Activated CD8-positive, alpha-beta T cell treated with anti-CD3 and anti-CD28 coated beads for 36 hours (primary cell): ENCODE data around the gene CCDC171. TPM values are rescaled to one million over a fixed set of nuclear protein-coding genes. Genes with fewer than 3 reads are reported as not detected.
"Not testable (repeated sequence)": the region's sequence is repeated elsewhere in the genome, so short reads cannot be mapped to it uniquely, and the experiment has no call there.

Experiments
- ATAC-seq: fragments of 200-7000 bp; cut with Tn5 transposase; one replicate; pipeline ENCODE4 v1.10.0; 2021; ENCODE audit warnings: mild to moderate bottlenecking, moderate library complexity
- CTCF ChIA-PET: fragments of 350-600 bp; sonication (Branson Sonifier 250); formaldehyde crosslinking; loops from one replicate; lab custom pipeline; 2021; ENCODE audit warnings: antibody characterized with exemption; lab: Charles Lee
- POLR2A ChIA-PET: fragments of 350-600 bp; sonication (Branson Sonifier 250); formaldehyde crosslinking; loops from one replicate; lab custom pipeline; 2021; ENCODE audit warnings: antibody characterized with exemption; lab: Charles Lee
- DNase-seq: peaks from one replicate; pipeline ENCODE4 v3.0.0-alpha.2; 2020
- H3K27ac Mint-ChIP-seq: one replicate; pipeline ENCODE4 v1.8.0; 2021; ENCODE audit warnings: mild to moderate bottlenecking, mixed read lengths
- H3K27me3 Mint-ChIP-seq: one replicate; pipeline ENCODE4 v1.8.0; 2021; ENCODE audit warnings: mixed read lengths
- H3K36me3 Mint-ChIP-seq: one replicate; pipeline ENCODE4 v1.8.0; 2021; ENCODE audit warnings: low read depth, mixed read lengths
- H3K4me1 Mint-ChIP-seq: one replicate; pipeline ENCODE4 v1.8.0; 2021; ENCODE audit warnings: low read depth, mixed read lengths
- H3K4me3 Mint-ChIP-seq: one replicate; pipeline ENCODE4 v1.8.0; 2021; ENCODE audit warnings: mild to moderate bottlenecking, moderate library complexity, mixed read lengths
- H3K9me3 Mint-ChIP-seq: one replicate; pipeline ENCODE4 v1.8.0; 2021; ENCODE audit warnings: mixed read lengths
- intact Hi-C: fragments of 100-400 bp; cut with micrococcal nuclease; formaldehyde crosslinking; loops from one replicate; pipeline ENCODE4 v1.10.0; 2022
- total RNA-seq, 2 experiments: library from RNA; stranded (reverse); gene quantifications; one replicate each; pipeline ENCODE4 v1.2.3, GENCODE V29; 2021
- TF ChIP-seq, protein P1 (sequence below): fragments of 200-600 bp; IDR thresholded peaks from one replicate; pipeline ENCODE4 v1.8.0; 2022; ENCODE audit warnings: antibody characterized with exemption, mild to moderate bottlenecking

CCDC171 gene
- total RNA-seq, 2 experiments from 2014 or later: 2.1 to 2.3 TPM

GRCh38 chr9:15522130-15522755, 30.6 kb upstream of the CCDC171 start:
- Mint-ChIP-seq H3K4me1 (peaks cover 4% of the 10 kb centered on the region), H3K4me3 (no peak overlapping the region), H3K27ac (no peak overlapping the region), H3K36me3 (no peaks in the 10 kb centered on the region), H3K9me3 (no peaks in the 10 kb centered on the region), H3K27me3 (no peaks in the 10 kb centered on the region)
- intact Hi-C loops: no loop called here
- DNase-seq (no peak), ATAC-seq (peak; percentile 45)
- POLR2A ChIA-PET: interaction anchor here (3.7 kb wide), 1 partner anchor 11 kb away, joined by 14 read pairs; the partner anchor contains the start of gene PSIP1
- TF ChIP-seq, protein P1, sequence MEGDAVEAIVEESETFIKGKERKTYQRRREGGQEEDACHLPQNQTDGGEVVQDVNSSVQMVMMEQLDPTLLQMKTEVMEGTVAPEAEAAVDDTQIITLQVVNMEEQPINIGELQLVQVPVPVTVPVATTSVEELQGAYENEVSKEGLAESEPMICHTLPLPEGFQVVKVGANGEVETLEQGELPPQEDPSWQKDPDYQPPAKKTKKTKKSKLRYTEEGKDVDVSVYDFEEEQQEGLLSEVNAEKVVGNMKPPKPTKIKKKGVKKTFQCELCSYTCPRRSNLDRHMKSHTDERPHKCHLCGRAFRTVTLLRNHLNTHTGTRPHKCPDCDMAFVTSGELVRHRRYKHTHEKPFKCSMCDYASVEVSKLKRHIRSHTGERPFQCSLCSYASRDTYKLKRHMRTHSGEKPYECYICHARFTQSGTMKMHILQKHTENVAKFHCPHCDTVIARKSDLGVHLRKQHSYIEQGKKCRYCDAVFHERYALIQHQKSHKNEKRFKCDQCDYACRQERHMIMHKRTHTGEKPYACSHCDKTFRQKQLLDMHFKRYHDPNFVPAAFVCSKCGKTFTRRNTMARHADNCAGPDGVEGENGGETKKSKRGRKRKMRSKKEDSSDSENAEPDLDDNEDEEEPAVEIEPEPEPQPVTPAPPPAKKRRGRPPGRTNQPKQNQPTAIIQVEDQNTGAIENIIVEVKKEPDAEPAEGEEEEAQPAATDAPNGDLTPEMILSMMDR: no peak
- CTCF ChIA-PET: no interaction called here

DNA sequence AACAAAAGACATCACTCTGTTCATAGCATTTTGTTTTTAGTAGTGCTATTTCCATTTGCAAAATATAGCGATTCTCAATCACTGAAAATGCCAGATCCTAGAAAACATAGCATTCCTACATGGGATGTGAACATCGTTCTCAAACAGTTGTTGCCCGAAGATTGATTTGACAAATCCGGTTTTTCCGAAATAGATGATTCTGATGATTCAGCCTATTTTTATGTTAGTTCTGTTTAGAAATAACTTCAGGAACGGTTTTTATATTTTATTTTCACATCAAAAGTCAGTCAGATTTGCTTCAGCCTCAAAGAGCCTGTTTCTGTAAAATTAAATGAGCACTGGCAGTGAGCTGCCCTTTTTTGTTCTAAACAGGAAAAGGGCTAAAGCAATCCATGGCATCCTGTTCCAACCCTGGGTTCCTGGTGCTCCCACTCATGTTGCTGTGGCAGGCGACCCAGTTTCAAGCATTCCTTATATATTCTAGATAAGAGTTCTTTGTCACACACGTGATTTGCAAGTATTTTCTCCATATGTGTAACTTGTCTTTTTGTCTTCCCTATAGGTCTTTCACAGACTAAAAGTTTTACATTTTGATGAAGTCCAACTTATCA, 27.9 kb upstream of the CCDC171 start:
- ChIA-PET POLR2A (no interaction called here), CTCF (interaction anchor here (0.6 to 2.1 kb wide), 3 partner anchors 12 to 28 kb away, joined by 3 to 8 read pairs (median 4); partner anchors contain the start of gene CCDC171)
- Mint-ChIP-seq H3K4me3 (no peak overlapping the region), H3K36me3 (no peaks in the 10 kb centered on the region), H3K27me3 (no peaks in the 10 kb centered on the region), H3K4me1 (peaks cover 9% of the 10 kb centered on the region), H3K9me3 (no peaks in the 10 kb centered on the region), H3K27ac (no peak overlapping the region)
- TF ChIP-seq, protein P1: no peak
- intact Hi-C loops: no loop called here
- no peak for DNase-seq
- no peak for ATAC-seq

DNA sequence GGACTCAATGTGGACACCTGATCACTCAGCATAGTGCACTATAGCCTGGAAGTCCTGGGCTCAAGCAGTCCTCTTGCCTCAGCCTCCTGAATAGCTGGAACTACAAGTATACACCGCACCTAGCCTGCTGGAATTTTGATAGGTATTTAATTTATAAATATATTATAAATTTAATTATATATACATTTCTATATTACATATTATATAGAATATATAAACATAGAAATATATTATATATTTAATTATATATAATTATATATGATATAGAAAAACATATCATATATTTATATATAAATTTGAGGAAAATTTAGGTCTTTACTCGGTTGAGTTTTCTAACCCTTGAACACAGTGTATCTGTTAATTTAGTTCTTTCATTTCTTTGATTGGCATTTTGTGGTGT, 26.9 kb upstream of the CCDC171 start:
- no peaks in the 10 kb centered on the region for H3K36me3 Mint-ChIP-seq
- H3K9me3 Mint-ChIP-seq: no peaks in the 10 kb centered on the region
- intact Hi-C loops: no loop called here
- no peak overlapping the region for H3K4me3 Mint-ChIP-seq
- peaks cover 12% of the 10 kb centered on the region for H3K4me1 Mint-ChIP-seq
- TF ChIP-seq, protein P1: no peak
- no peak for ATAC-seq
- DNase-seq: no peak
- H3K27me3 Mint-ChIP-seq: no peaks in the 10 kb centered on the region
- POLR2A ChIA-PET: no interaction called here
- H3K27ac Mint-ChIP-seq: no peak overlapping the region
- CTCF ChIA-PET: no interaction called here

- H3K9me3 Mint-ChIP-seq, H3K4me3 Mint-ChIP-seq, H3K36me3 Mint-ChIP-seq, POLR2A ChIA-PET, H3K27me3 Mint-ChIP-seq, CTCF ChIA-PET, intact Hi-C loops, H3K27ac Mint-ChIP-seq, ATAC-seq, DNase-seq: not testable (repeated sequence)
- H3K4me1 Mint-ChIP-seq: peaks cover 14% of the 10 kb centered on the region
Measured at GRCh38 chr9:15527035-15527434, 25.8 kb upstream of the CCDC171 start.

DNA sequence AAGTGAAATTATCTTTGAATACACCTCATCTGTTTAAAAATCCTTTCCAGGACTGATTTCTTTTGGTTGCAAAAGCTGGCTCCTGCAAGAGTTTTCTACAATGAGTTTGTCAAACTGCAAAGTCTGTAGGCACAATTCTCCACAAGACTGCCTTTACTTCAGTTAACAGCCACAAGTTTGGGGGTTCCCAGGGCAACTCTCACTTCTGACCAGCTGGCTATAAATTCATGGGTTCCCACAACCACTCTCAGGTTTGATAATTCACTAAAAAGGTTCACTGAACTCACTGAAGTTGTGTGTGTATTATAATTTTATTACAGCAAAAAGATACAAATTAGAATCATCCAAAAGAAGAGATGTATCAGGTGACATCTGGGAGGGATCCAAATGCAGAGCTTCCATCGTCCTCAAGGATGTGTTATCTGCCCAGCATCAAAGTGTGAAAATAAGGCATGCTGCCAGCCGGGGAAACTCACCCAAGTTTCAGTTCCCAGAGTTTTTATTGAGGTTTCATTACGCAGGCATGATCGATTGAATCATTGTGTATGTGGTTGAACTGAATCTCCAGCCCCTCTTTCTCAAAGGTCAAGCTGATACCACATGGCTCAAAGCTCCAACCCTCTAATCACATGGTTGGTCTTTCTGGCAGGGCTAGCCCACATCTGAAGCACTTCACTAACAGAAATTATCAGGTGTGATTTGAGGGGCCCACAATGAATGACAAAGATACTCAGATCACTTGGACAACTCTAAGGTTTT, 23.1 kb upstream of the CCDC171 start:
- no peak for DNase-seq
- H3K4me1 Mint-ChIP-seq: peaks cover 14% of the 10 kb centered on the region
- ChIA-PET CTCF (interaction anchor here (0.6 to 1.9 kb wide), 3 partner anchors 17 to 1508 kb away, joined by 3 to 5 read pairs (median 3); no protein-coding TSS in a partner anchor), POLR2A (interaction anchor here (0.7 to 1.2 kb wide), 2 partner anchors 18 to 24 kb away, joined by 3 read pairs; no protein-coding TSS in a partner anchor)
- no peak overlapping the region for H3K27ac Mint-ChIP-seq
- H3K27me3 Mint-ChIP-seq: no peaks in the 10 kb centered on the region
- no peak overlapping the region for H3K4me3 Mint-ChIP-seq
- no peaks in the 10 kb centered on the region for H3K36me3 Mint-ChIP-seq
- ATAC-seq: peak; percentile 47
- intact Hi-C loops: no loop called here
- TF ChIP-seq, protein P1: no peak
- no peaks in the 10 kb centered on the region for H3K9me3 Mint-ChIP-seq
